NT2/D1 (cell line): ENCODE results near the gene CHCHD6.

Experiments
- DNase-seq: peaks from one replicate; pipeline ENCODE4 v3.0.0-alpha.2; 2011; ENCODE audit warnings: low read depth, low spot score
- H3K27me3 ChIP-seq: 2 replicates; pipeline ENCODE4 v1.6.0; 2011; ENCODE audit warnings: mild to moderate bottlenecking; ENCODE audit not compliant: insufficient read length, insufficient read depth
- H3K36me3 ChIP-seq: 2 replicates; pipeline ENCODE4 v1.6.1; 2011; ENCODE audit warnings: mild to moderate bottlenecking, low read length, mixed read lengths; ENCODE audit not compliant: insufficient read depth, insufficient read length
- H3K4me1 ChIP-seq: 2 replicates; pipeline ENCODE4 v1.5.1; 2011; ENCODE audit not compliant: insufficient read depth, insufficient read length
- H3K4me3 ChIP-seq: 2 replicates; pipeline ENCODE4 v1.5.1; 2011; ENCODE audit warnings: low read depth; ENCODE audit not compliant: insufficient read length
- H3K9ac ChIP-seq: 2 replicates; pipeline ENCODE4 v1.6.0; 2011; ENCODE audit warnings: low read depth; ENCODE audit not compliant: insufficient read length
- H3K9me3 ChIP-seq: 2 replicates; pipeline ENCODE4 v1.5.1; 2011; ENCODE audit warnings: mild to moderate bottlenecking, low read length; ENCODE audit not compliant: insufficient read depth
- SUZ12 ChIP-seq: IDR thresholded peaks from 2 replicates; pipeline ENCODE4 v1.6.1; 2011; ENCODE audit not compliant: insufficient read length, insufficient read depth; ENCODE audit errors: extremely low read depth
- YY1 ChIP-seq: IDR thresholded peaks from 2 replicates; pipeline ENCODE4 v1.6.1; 2011; ENCODE audit not compliant: insufficient read length, insufficient read depth
- ZNF274 ChIP-seq: IDR thresholded peaks from 2 replicates; pipeline ENCODE4 v1.6.1; 2011; ENCODE audit warnings: mild to moderate bottlenecking, low read depth, low read length

CHCHD6 gene

DNA sequence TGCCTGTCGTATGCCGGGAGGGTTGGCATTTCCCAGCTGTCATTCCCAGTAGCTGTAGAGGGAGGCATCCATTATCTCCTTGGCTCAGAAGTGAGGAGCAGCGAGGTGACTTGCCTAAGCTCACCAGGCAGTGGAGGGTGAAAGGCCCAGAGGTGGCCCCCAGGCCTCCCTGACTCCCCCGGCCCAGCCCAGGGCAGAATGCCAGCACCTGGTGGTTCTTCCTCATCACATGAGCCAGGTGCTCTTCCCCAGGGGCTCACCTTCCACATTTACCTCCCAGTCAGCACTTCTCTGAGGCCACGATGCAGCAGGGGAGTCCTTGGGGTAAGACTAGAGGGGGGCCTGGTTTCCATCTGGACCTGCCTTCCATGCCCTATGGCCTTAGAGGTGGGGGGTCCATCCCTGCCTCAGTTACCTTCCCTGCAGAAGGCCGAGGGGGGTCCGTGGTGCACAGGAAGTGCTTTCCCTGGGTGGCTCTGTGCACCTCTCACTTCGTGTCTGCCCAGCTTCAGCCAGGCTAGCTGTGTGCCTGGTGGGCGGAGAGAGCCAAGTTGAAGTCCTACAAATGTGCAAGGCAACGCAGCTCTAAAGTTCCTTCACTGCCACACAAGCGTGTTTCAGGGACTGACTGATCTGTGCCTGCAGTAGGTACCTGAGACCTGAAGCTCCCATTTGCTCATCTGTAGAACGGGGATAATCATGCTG lies 208.6 kb downstream of the CHCHD6 start:
- no peak for TF ChIP-seq YY1
- TF ChIP-seq ZNF274 = no peak
- TF ChIP-seq SUZ12 = no peak
- Histone ChIP-seq H3K4me3 (no peak overlapping the region), H3K4me1 (peaks cover 17% of the 10 kb centered on the region), H3K9me3 (no peaks in the 10 kb centered on the region), H3K9ac (no peak overlapping the region), H3K36me3 (peaks cover 8% of the 10 kb centered on the region), H3K27me3 (no peaks in the 10 kb centered on the region)
- DNase-seq = no peak

GRCh38 chr3:126913524-126913923 lies 209.5 kb downstream of the CHCHD6 start:
- Histone ChIP-seq H3K4me1 (peaks cover 17% of the 10 kb centered on the region), H3K9me3 (no peaks in the 10 kb centered on the region), H3K9ac (no peak overlapping the region), H3K4me3 (no peak overlapping the region), H3K36me3 (peaks cover 8% of the 10 kb centered on the region), H3K27me3 (no peaks in the 10 kb centered on the region)
- DNase-seq = no peak
- TF ChIP-seq ZNF274 = no peak
- TF ChIP-seq SUZ12 = no peak
- TF ChIP-seq YY1 = no peak

- Histone ChIP-seq H3K4me3 (no peak overlapping the region), H3K4me1 (peaks cover 17% of the 10 kb centered on the region), H3K9me3 (no peaks in the 10 kb centered on the region), H3K27me3 (no peaks in the 10 kb centered on the region), H3K9ac (no peak overlapping the region), H3K36me3 (peaks cover 8% of the 10 kb centered on the region)
- TF ChIP-seq SUZ12 = no peak
- TF ChIP-seq YY1 = no peak
- no peak for DNase-seq
These were observed 210.2 kb downstream of the CHCHD6 start for GRCh38 chr3:126914226-126914625.

GRCh38 chr3:126915015-126915414 lies 211.0 kb downstream of the CHCHD6 start:
- Histone ChIP-seq H3K4me3 (no peak overlapping the region), H3K27me3 (no peaks in the 10 kb centered on the region), H3K9me3 (no peaks in the 10 kb centered on the region), H3K4me1 (peaks cover 17% of the 10 kb centered on the region), H3K9ac (no peak overlapping the region), H3K36me3 (peaks cover 8% of the 10 kb centered on the region)
- DNase-seq = no peak
- TF ChIP-seq ZNF274 = no peak
- TF ChIP-seq YY1 = no peak
- TF ChIP-seq SUZ12 = no peak

DNA sequence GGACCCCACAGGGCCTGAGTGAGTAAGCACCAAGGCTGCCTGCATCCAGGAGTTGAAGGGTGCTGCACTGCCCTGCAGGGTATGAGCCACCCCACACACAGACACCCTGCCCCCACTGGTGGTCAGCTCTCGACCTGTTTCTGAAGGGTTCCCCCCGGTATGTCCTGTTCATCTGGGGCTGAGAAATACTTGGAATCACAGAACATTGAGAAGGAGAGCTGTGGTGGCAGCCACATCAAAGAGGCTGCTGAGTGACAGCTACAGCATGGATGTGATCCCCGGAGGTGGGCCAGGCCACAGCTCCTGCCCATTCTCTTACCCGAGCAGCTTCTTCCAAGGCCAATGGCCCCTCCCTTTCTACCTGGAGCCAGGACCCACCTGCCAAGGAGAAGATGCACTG lies 212.5 kb downstream of the CHCHD6 start:
- no peak for TF ChIP-seq ZNF274
- no peak for TF ChIP-seq YY1
- TF ChIP-seq SUZ12 = no peak
- no peak for DNase-seq
- Histone ChIP-seq H3K4me1 (peaks cover 9% of the 10 kb centered on the region), H3K9me3 (no peaks in the 10 kb centered on the region), H3K9ac (no peak overlapping the region), H3K4me3 (no peak overlapping the region), H3K36me3 (peaks cover 8% of the 10 kb centered on the region), H3K27me3 (no peaks in the 10 kb centered on the region)

GRCh38 chr3:126917232-126917804 lies 213.3 kb downstream of the CHCHD6 start:
- H3K9me3 ChIP-seq = no peaks in the 10 kb centered on the region
- H3K4me3 ChIP-seq = no peak overlapping the region
- H3K4me1 ChIP-seq = peaks cover 7% of the 10 kb centered on the region
- DNase-seq = no peak
- no peak for TF ChIP-seq YY1
- TF ChIP-seq SUZ12 = no peak
- TF ChIP-seq ZNF274 = no peak
- peaks cover 8% of the 10 kb centered on the region for H3K36me3 ChIP-seq
- H3K27me3 ChIP-seq = no peaks in the 10 kb centered on the region
- no peak overlapping the region for H3K9ac ChIP-seq

GRCh38 chr3:126918355-126918821 lies 214.3 kb downstream of the CHCHD6 start:
- DNase-seq = no peak
- H3K9me3 ChIP-seq = no peaks in the 10 kb centered on the region
- H3K4me1 ChIP-seq = peaks cover 2% of the 10 kb centered on the region
- no peaks in the 10 kb centered on the region for H3K27me3 ChIP-seq
- no peak for TF ChIP-seq SUZ12
- no peak for TF ChIP-seq ZNF274
- no peak for TF ChIP-seq YY1
- peaks cover 8% of the 10 kb centered on the region for H3K36me3 ChIP-seq
- no peak overlapping the region for H3K4me3 ChIP-seq
- H3K9ac ChIP-seq = no peak overlapping the region
